Loucy (cell line): Measurements from ENCODE around the gene MBP.
"Not testable (repeated sequence)": the region's sequence is repeated elsewhere in the genome, so short reads cannot be mapped to it uniquely, and the experiment has no call there.

ENCODE experiments used
- H2AFZ ChIP-seq: fragments of 200-600 bp; sonication (generic); 2 replicates; pipeline ENCODE4 v1.6.0; 2016; ENCODE audit warnings: antibody characterized with exemption, mild to moderate bottlenecking, low read length, moderate library complexity
- H3F3A ChIP-seq: fragments of 200-600 bp; 2 replicates; pipeline ENCODE4 v1.6.0; 2016; ENCODE audit warnings: antibody characterized with exemption, low read depth, mild to moderate bottlenecking
- H3K27me3 ChIP-seq: fragments of 200-600 bp; sonication (generic); 2 replicates; pipeline ENCODE4 v1.6.1; 2014; ENCODE audit warnings: low read length, mild to moderate bottlenecking; ENCODE audit not compliant: insufficient read depth, poor library complexity, severe bottlenecking
- H3K36me3 ChIP-seq: fragments of 200-600 bp; sonication (generic); 2 replicates; pipeline ENCODE4 v1.6.1; 2016; ENCODE audit warnings: low read length; ENCODE audit not compliant: insufficient read depth
- H3K4me1 ChIP-seq: fragments of 200-600 bp; sonication (generic); 2 replicates; pipeline ENCODE4 v1.5.1; 2014; ENCODE audit warnings: low read length, mild to moderate bottlenecking; ENCODE audit not compliant: insufficient read depth, poor library complexity, severe bottlenecking
- H3K4me2 ChIP-seq: fragments of 200-600 bp; sonication (generic); 2 replicates; pipeline ENCODE4 v1.6.0; 2014; ENCODE audit warnings: antibody characterized with exemption, low read length, low read depth, mild to moderate bottlenecking; ENCODE audit not compliant: poor library complexity, severe bottlenecking
- H3K4me3 ChIP-seq: fragments of 200-600 bp; sonication (generic); 2 replicates; pipeline ENCODE4 v1.5.1; 2014; ENCODE audit warnings: low read length, mild to moderate bottlenecking, mixed read lengths; ENCODE audit not compliant: poor library complexity, severe bottlenecking
- H3K79me2 ChIP-seq: fragments of 200-600 bp; sonication (generic); 2 replicates; pipeline ENCODE4 v1.6.1; 2014; ENCODE audit warnings: low read length; ENCODE audit not compliant: insufficient read depth
- H3K9ac ChIP-seq: fragments of 200-600 bp; sonication (generic); 2 replicates; pipeline ENCODE4 v1.6.0; 2014; ENCODE audit warnings: mild to moderate bottlenecking, low read depth, low read length, moderate library complexity; ENCODE audit not compliant: poor library complexity, severe bottlenecking
- H3K9me2 ChIP-seq: fragments of 200-600 bp; sonication (generic); replicated peaks from 2 replicates; pipeline ENCODE4 v1.6.1; 2016; ENCODE audit warnings: low read depth, low read length, mixed read lengths
- H3K9me3 ChIP-seq: fragments of 200-600 bp; sonication (generic); 2 replicates; pipeline ENCODE4 v1.6.1; 2014; ENCODE audit warnings: mild to moderate bottlenecking, antibody characterized with exemption, low read length, low read depth; ENCODE audit not compliant: insufficient read depth
- H4K20me1 ChIP-seq: fragments of 200-600 bp; sonication (generic); 2 replicates; pipeline ENCODE4 v1.6.0; 2014; ENCODE audit warnings: antibody characterized with exemption, low read length, mild to moderate bottlenecking; ENCODE audit not compliant: insufficient read depth, poor library complexity, severe bottlenecking
- EZH2phosphoT487 ChIP-seq: fragments of 200-600 bp; IDR thresholded peaks from 2 replicates; pipeline ENCODE4 v1.6.1; 2018; ENCODE audit warnings: antibody characterized with exemption, mild to moderate bottlenecking, moderate library complexity, borderline replicate concordance
- TF ChIP-seq, protein P1 (sequence below): fragments of 200-600 bp; sonication (generic); conservative IDR thresholded peaks from 2 replicates; pipeline ENCODE4 v1.5.1; 2014; ENCODE audit warnings: mild to moderate bottlenecking, antibody characterized with exemption, low read length

MBP gene

GRCh38 chr18:76970770-76971559 lies 161.6 kb downstream of the MBP start:
- Histone ChIP-seq H3K79me2 (no peaks in the 10 kb centered on the region; the same call in 1 of the 2 replicates), H3K9me2 (no peaks in the 10 kb centered on the region), H3K36me3 (peaks cover 9% of the 10 kb centered on the region; the same call in 1 of the 2 replicates), H4K20me1 (no peaks in the 10 kb centered on the region), H3K4me2 (no peak overlapping the region), H3K27me3 (no peaks in the 10 kb centered on the region), H3K4me3 (no peak overlapping the region), H3K9me3 (no peaks in the 10 kb centered on the region), H3K9ac (no peak overlapping the region), H3K4me1 (no peaks in the 10 kb centered on the region), H3F3A (no peaks in the 10 kb centered on the region), H2AFZ (no peak overlapping the region)
- no peak for TF ChIP-seq EZH2phosphoT487
- TF ChIP-seq, protein P1, sequence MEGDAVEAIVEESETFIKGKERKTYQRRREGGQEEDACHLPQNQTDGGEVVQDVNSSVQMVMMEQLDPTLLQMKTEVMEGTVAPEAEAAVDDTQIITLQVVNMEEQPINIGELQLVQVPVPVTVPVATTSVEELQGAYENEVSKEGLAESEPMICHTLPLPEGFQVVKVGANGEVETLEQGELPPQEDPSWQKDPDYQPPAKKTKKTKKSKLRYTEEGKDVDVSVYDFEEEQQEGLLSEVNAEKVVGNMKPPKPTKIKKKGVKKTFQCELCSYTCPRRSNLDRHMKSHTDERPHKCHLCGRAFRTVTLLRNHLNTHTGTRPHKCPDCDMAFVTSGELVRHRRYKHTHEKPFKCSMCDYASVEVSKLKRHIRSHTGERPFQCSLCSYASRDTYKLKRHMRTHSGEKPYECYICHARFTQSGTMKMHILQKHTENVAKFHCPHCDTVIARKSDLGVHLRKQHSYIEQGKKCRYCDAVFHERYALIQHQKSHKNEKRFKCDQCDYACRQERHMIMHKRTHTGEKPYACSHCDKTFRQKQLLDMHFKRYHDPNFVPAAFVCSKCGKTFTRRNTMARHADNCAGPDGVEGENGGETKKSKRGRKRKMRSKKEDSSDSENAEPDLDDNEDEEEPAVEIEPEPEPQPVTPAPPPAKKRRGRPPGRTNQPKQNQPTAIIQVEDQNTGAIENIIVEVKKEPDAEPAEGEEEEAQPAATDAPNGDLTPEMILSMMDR: no peak

DNA sequence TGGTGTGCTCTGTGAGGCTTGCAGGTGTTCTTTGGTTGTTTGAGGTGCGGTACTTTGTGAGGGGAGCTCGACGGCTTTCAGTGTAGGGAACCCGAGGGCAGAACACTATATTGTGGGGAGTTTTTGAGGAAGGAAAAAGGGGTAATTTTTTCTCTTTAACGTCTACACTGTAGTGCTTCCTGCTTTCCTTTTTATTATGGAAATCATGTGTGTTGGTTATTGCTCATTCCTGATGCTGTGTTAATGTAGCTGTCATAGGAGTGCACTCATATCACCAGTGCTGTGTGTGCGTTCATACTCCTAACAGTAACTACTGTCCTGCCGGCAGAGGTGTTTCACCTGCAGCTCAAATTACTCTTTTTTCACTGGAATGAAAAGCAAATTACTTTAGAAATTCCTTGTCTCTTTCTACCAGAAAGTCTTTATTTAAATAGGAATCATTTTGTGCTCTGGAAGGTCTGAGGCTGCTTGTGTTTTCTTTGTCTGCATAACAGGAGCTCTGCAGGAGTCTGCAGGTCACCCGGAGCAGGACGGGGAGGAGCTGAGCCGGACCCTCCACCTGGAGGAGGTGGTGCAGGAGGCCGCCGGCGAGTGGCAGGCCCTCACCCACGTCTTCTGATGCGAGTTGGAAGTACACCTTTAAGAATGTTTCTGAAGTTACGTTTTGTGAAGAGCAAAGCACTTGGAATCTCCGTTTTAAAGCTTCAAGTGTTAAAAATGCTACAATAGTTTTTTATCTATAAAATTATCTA lies 164.7 kb downstream of the MBP start:
- Histone ChIP-seq H3K4me2 (no peak overlapping the region), H2AFZ (no peak overlapping the region), H3K4me3 (no peak overlapping the region), H3K9ac (no peak overlapping the region), H3K27me3 (no peaks in the 10 kb centered on the region), H4K20me1 (no peaks in the 10 kb centered on the region), H3K4me1 (no peaks in the 10 kb centered on the region), H3K36me3 (peaks cover 9% of the 10 kb centered on the region; the same call in 1 of the 2 replicates), H3K9me2 (no peaks in the 10 kb centered on the region), H3K9me3 (no peaks in the 10 kb centered on the region), H3F3A (no peaks in the 10 kb centered on the region), H3K79me2 (no peaks in the 10 kb centered on the region; the same call in 1 of the 2 replicates)
- TF ChIP-seq, protein P1: no peak
- no peak for TF ChIP-seq EZH2phosphoT487

DNA sequence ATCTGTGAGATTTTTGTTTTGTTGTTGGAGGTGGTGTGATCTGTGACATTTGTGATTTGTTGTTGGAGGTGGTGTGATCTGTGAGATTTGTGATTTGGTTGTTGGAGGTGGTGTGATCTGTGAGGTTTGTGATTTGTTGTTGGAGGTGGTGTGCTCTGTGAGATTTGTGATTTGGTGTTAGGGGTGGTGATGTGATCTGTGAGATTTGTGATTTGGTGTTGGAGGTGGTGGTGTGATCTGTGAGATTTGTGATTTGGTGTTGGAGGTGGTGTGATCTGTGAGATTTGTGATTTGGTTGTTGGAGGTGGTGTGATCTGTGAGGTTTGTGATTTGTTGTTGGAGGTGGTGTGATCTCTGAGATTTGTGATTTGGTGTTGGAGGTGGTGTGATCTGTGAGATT lies 165.3 kb downstream of the MBP start:
- H3K9me2 ChIP-seq, H3K4me3 ChIP-seq, H3F3A ChIP-seq, H3K9ac ChIP-seq, H3K27me3 ChIP-seq, H2AFZ ChIP-seq, H3K4me2 ChIP-seq, H3K79me2 ChIP-seq, H4K20me1 ChIP-seq, H3K9me3 ChIP-seq, H3K4me1 ChIP-seq, H3K36me3 ChIP-seq: not testable (repeated sequence)

DNA sequence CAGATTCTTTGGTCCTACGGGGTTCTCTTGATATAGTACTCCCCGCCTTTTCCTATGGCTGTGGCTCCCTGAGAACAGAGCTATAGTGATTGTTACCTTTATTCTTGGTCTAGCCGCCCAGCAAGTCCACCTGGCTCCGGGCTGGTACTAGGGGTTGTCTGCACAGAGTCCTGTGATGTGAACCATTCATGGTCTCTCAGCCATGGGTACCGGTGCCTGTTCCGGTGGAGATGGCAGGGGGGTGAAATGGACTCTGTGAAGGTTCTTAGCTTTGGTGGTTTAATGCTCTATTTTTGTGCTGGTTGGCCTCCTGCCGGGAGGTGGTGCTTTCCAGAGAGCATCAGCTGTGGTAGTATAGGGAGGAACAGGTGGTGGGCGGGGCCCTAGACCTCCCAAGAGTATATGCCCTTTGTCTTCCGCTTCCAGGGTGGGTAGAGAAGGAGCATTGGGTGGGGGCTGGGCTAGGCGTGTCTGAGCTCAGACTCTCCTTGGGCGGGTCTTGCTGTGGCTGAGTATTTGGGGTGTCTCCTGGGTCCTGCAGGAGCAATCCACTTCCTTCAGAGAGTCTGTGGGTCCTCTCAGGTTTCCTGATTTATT lies 166.9 kb downstream of the MBP start:
- not testable (repeated sequence) for H2AFZ ChIP-seq, H3K9me2 ChIP-seq, H4K20me1 ChIP-seq, H3K9me3 ChIP-seq, H3F3A ChIP-seq, H3K79me2 ChIP-seq, H3K4me2 ChIP-seq, H3K27me3 ChIP-seq, H3K4me3 ChIP-seq, H3K4me1 ChIP-seq, H3K9ac ChIP-seq
- H3K36me3 ChIP-seq: peaks cover 11% of the 10 kb centered on the region; the same call in 1 of the 2 replicates
